ENCODE measurements around the gene MYO1C.

DNA sequence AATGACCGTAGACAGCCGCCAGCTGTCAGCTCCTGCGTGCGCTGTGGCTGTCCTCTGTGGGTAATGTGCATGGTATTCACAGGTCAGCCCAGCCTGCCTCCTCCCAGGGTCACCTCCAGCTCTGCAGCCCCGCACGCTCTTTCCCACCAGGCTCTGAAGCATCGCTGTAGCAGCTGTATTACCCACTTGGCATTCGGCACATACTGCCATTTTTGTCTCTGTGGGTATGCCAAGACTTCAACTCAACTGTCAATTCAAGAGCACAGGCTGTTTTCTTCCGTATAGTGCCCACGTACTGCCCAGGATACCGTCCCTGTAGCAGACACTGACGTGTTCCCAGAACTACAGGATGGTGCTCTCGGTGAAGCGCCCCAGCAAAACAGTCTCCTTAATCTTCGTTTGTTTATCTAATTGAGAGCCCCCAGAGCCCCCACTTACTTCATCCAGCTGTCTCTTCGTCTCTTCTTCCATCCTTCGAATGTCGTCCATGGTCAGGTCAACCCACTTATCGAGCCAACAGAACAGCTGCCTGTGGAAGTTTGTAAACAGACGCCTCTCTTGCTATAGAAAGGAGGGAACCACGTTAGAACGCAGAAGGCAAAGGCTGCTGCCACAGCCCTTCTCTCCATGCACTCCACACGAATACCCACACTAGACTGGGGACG is 41.3 kb upstream of the MYO1C start:
- TF ChIP-seq, protein P1, sequence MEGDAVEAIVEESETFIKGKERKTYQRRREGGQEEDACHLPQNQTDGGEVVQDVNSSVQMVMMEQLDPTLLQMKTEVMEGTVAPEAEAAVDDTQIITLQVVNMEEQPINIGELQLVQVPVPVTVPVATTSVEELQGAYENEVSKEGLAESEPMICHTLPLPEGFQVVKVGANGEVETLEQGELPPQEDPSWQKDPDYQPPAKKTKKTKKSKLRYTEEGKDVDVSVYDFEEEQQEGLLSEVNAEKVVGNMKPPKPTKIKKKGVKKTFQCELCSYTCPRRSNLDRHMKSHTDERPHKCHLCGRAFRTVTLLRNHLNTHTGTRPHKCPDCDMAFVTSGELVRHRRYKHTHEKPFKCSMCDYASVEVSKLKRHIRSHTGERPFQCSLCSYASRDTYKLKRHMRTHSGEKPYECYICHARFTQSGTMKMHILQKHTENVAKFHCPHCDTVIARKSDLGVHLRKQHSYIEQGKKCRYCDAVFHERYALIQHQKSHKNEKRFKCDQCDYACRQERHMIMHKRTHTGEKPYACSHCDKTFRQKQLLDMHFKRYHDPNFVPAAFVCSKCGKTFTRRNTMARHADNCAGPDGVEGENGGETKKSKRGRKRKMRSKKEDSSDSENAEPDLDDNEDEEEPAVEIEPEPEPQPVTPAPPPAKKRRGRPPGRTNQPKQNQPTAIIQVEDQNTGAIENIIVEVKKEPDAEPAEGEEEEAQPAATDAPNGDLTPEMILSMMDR (IDR thresholded peaks at IDR 0.05), result no peak
- no peak for TF ChIP-seq POLR2A (IDR thresholded peaks at IDR 0.05)
